ENCODE measurements around the gene LAMTOR2.

The LAMTOR2 gene

GRCh38 chr1:156076609-156077429 lies 22.2 kb downstream of the LAMTOR2 start:
- DNase-seq (ENCODE audit: low spot score) = peak; percentile 49

- DNase-seq (ENCODE audit: low spot score) = no peak
Observed at GRCh38 chr1:156077430-156077760, 22.8 kb downstream of the LAMTOR2 start.

- DNase-seq (ENCODE audit: low spot score) = no peak
Observed at GRCh38 chr1:156078728-156079127, 24.1 kb downstream of the LAMTOR2 start.

- DNase-seq (ENCODE audit: low spot score) = no peak
Observed at GRCh38 chr1:156079762-156080161, 25.2 kb downstream of the LAMTOR2 start.

GRCh38 chr1:156080241-156080862 lies 25.8 kb downstream of the LAMTOR2 start:
- DNase-seq (ENCODE audit: low spot score) = no peak

- no peak for DNase-seq (ENCODE audit: low spot score)
Observed at GRCh38 chr1:156080863-156081179, 26.2 kb downstream of the LAMTOR2 start.

- DNase-seq (ENCODE audit: low spot score) = no peak
Observed at GRCh38 chr1:156081180-156081916, 26.8 kb downstream of the LAMTOR2 start.

GRCh38 chr1:156081917-156082308 lies 27.3 kb downstream of the LAMTOR2 start:
- no peak for DNase-seq (ENCODE audit: low spot score)

GRCh38 chr1:156082309-156083091 lies 27.9 kb downstream of the LAMTOR2 start, which contains the start of gene MEX3A:
TSS of gene MEX3A (minus strand) at chr1:156082465. CDS start at chr1:156081998, 467 bp downstream.
- DNase-seq (ENCODE audit: low spot score) = peak; percentile 72

- no peak for DNase-seq (ENCODE audit: low spot score)
Observed at GRCh38 chr1:156083800-156084790, 29.5 kb downstream of the LAMTOR2 start.

GRCh38 chr1:156086256-156086662 lies 31.7 kb downstream of the LAMTOR2 start:
- peak; percentile 75 for DNase-seq (ENCODE audit: low spot score)

GRCh38 chr1:156089704-156090103 lies 35.1 kb downstream of the LAMTOR2 start:
- DNase-seq (ENCODE audit: low spot score) = no peak

GRCh38 chr1:156090138-156090839 lies 35.7 kb downstream of the LAMTOR2 start:
- no peak for DNase-seq (ENCODE audit: low spot score)

- DNase-seq (ENCODE audit: low spot score) = peak; percentile 89
Observed at GRCh38 chr1:156090840-156091188, 36.2 kb downstream of the LAMTOR2 start.

GRCh38 chr1:156091610-156092009 lies 37.0 kb downstream of the LAMTOR2 start:
- no peak for DNase-seq (ENCODE audit: low spot score)

GRCh38 chr1:156095906-156096508 lies 41.4 kb downstream of the LAMTOR2 start:
- DNase-seq (ENCODE audit: low spot score) = no peak

- DNase-seq (ENCODE audit: low spot score) = peak; percentile 89
Observed at GRCh38 chr1:156096640-156097391, 42.2 kb downstream of the LAMTOR2 start.

GRCh38 chr1:156097499-156098178 lies 43.1 kb downstream of the LAMTOR2 start:
- no peak for DNase-seq (ENCODE audit: low spot score)

GRCh38 chr1:156098784-156099183 lies 44.2 kb downstream of the LAMTOR2 start:
- DNase-seq (ENCODE audit: low spot score) = no peak

Data from kidney tubule cell (primary cell).